H9 (cell line): ENCODE measurements around the gene ABCA13. TPM values are rescaled to one million over a fixed set of nuclear protein-coding genes. Genes with fewer than 3 reads are reported as not detected.

ENCODE experiments used
- DNase-seq: peaks from one replicate; pipeline ENCODE4 v3.0.0-alpha.2; 2017
- H2AFZ ChIP-seq: one replicate; pipeline ENCODE4 v1.6.1; 2013; ENCODE audit warnings: mild to moderate bottlenecking, low read length, control low read depth, moderate library complexity
- H2AK5ac ChIP-seq: 2 replicates; pipeline ENCODE4 v1.6.1; 2013; ENCODE audit warnings: low read length, control low read depth, mixed read lengths; ENCODE audit not compliant: insufficient read length
- H2BK120ac ChIP-seq: one replicate; pipeline ENCODE4 v1.6.1; 2013; ENCODE audit warnings: low read depth, mild to moderate bottlenecking, low read length, control low read depth, inconsistent platforms; ENCODE audit not compliant: poor library complexity, severe bottlenecking
- H2BK12ac ChIP-seq: 2 replicates; pipeline ENCODE4 v1.6.1; 2013; ENCODE audit warnings: low read length, control low read depth, mixed read lengths, low read depth; ENCODE audit not compliant: insufficient read length
- H2BK15ac ChIP-seq: 2 replicates; pipeline ENCODE4 v1.6.1; 2013; ENCODE audit warnings: low read depth, low read length, control low read depth
- H2BK20ac ChIP-seq: one replicate; pipeline ENCODE4 v1.6.1; 2013; ENCODE audit warnings: low read depth, mild to moderate bottlenecking, low read length, control low read depth, inconsistent platforms; ENCODE audit not compliant: poor library complexity, severe bottlenecking
- H2BK5ac ChIP-seq: 2 replicates; pipeline ENCODE4 v1.6.1; 2013; ENCODE audit warnings: low read length, control low read depth, mixed read lengths; ENCODE audit not compliant: insufficient read length
- H3K14ac ChIP-seq: 2 replicates; pipeline ENCODE4 v1.6.1; 2013; ENCODE audit warnings: low read length, control low read depth; ENCODE audit not compliant: insufficient read depth
- H3K18ac ChIP-seq: 2 replicates; pipeline ENCODE4 v1.6.1; 2013; ENCODE audit warnings: low read depth, mild to moderate bottlenecking, mixed read lengths, low read length, control low read depth; ENCODE audit not compliant: insufficient read length
- H3K23ac ChIP-seq: 2 replicates; pipeline ENCODE4 v1.6.1; 2013; ENCODE audit warnings: low read length, control low read depth, mixed read lengths, low read depth; ENCODE audit not compliant: insufficient read length
- H3K23me2 ChIP-seq: 2 replicates; pipeline ENCODE4 v1.6.1; 2013; ENCODE audit warnings: low read depth, mild to moderate bottlenecking, mixed read lengths, low read length, control low read depth; ENCODE audit not compliant: insufficient read length, poor library complexity, severe bottlenecking
- H3K27ac ChIP-seq: 2 replicates; pipeline ENCODE4 v1.5.1; 2013; ENCODE audit warnings: low read length, control low read depth, mixed read lengths, low read depth; ENCODE audit not compliant: insufficient read length
- H3K27me3 ChIP-seq: 2 replicates; pipeline ENCODE4 v1.6.1; 2013; ENCODE audit warnings: low read length, control low read depth, inconsistent platforms; ENCODE audit not compliant: insufficient read depth
- H3K4ac ChIP-seq: 2 replicates; pipeline ENCODE4 v1.6.1; 2013; ENCODE audit warnings: low read depth, mild to moderate bottlenecking, control low read depth, inconsistent platforms, low read length, moderate library complexity
- H3K4me1 ChIP-seq: 2 replicates; pipeline ENCODE4 v1.6.1; 2013; ENCODE audit warnings: low read length, control low read depth, inconsistent platforms; ENCODE audit not compliant: insufficient read depth
- H3K4me2 ChIP-seq: 2 replicates; pipeline ENCODE4 v1.6.1; 2013; ENCODE audit warnings: low read length, control low read depth, mixed read lengths; ENCODE audit not compliant: insufficient read length, insufficient read depth
- H3K56ac ChIP-seq: 2 replicates; pipeline ENCODE4 v1.6.1; 2013; ENCODE audit warnings: low read depth, mild to moderate bottlenecking, mixed read lengths, low read length, control low read depth; ENCODE audit not compliant: insufficient read length
- H3K79me1 ChIP-seq: 2 replicates; pipeline ENCODE4 v1.6.1; 2013; ENCODE audit warnings: low read depth, mild to moderate bottlenecking, moderate library complexity, low read length, control low read depth, inconsistent platforms; ENCODE audit not compliant: insufficient read depth, poor library complexity, severe bottlenecking
- H3K79me2 ChIP-seq: 2 replicates; pipeline ENCODE4 v1.6.1; 2013; ENCODE audit warnings: low read length, control low read depth, inconsistent platforms; ENCODE audit not compliant: insufficient read depth
- H3K9ac ChIP-seq: 2 replicates; pipeline ENCODE4 v1.6.1; 2013; ENCODE audit warnings: low read length, control low read depth, mixed read lengths; ENCODE audit not compliant: insufficient read length; ENCODE audit errors: extremely low read depth
- H3K9me3 ChIP-seq: one replicate; pipeline ENCODE4 v1.6.1; 2013; ENCODE audit warnings: low read depth, low read length, inconsistent platforms; ENCODE audit not compliant: control insufficient read depth
- H3T11ph ChIP-seq: one replicate; pipeline ENCODE4 v1.6.1; 2013; ENCODE audit warnings: mild to moderate bottlenecking, low read length, control low read depth, inconsistent platforms
- H4K20me1 ChIP-seq: one replicate; pipeline ENCODE4 v1.6.1; 2013; ENCODE audit not compliant: control insufficient read depth, insufficient read length, insufficient read depth
- H4K5ac ChIP-seq: 2 replicates; pipeline ENCODE4 v1.6.1; 2013; ENCODE audit warnings: low read depth, mild to moderate bottlenecking, mixed read lengths, low read length, control low read depth; ENCODE audit not compliant: insufficient read length
- H4K8ac ChIP-seq: replicated peaks from 2 replicates; pipeline ENCODE4 v1.6.1; 2013; ENCODE audit warnings: low read length, control low read depth, mixed read lengths, low read depth; ENCODE audit not compliant: insufficient read length
- H4K91ac ChIP-seq: 2 replicates; pipeline ENCODE4 v1.6.1; 2013; ENCODE audit warnings: low read depth, mild to moderate bottlenecking, moderate library complexity, mixed read lengths, low read length, control low read depth; ENCODE audit not compliant: insufficient read length
- H3K27ac Mint-ChIP-seq, 3 experiments: 2 replicates in 2 of 3; 3 replicates in 1 of 3; pipeline ENCODE4 v1.8.0; 2020 to 2021; ENCODE audit warnings: mixed read lengths in 3 of 3, mild to moderate bottlenecking in 1 of 3, moderate library complexity in 1 of 3
- H3K27me3 Mint-ChIP-seq: 2 replicates; pipeline ENCODE4 v1.8.0; 2021; ENCODE audit warnings: low read depth, mild to moderate bottlenecking, moderate library complexity, mixed read lengths
- H3K36me3 Mint-ChIP-seq, 3 experiments: 2 replicates in 2 of 3; 3 replicates in 1 of 3; pipeline ENCODE4 v1.8.0; 2020 to 2021; ENCODE audit warnings: low read depth in 3 of 3, mixed read lengths in 3 of 3; ENCODE audit not compliant: insufficient read depth in 1 of 3
- H3K4me1 Mint-ChIP-seq, 2 experiments: 2 replicates each; pipeline ENCODE4 v1.8.0; 2020; ENCODE audit warnings: mixed read lengths in 2 of 2
- H3K4me3 Mint-ChIP-seq, 2 experiments: 2 replicates in 1 of 2; 3 replicates in 1 of 2; pipeline ENCODE4 v1.8.0; 2020 to 2021; ENCODE audit warnings: mild to moderate bottlenecking in 2 of 2, mixed read lengths in 2 of 2, moderate library complexity in 1 of 2
- H3K9me3 Mint-ChIP-seq, 2 experiments: 2 replicates in 1 of 2; 3 replicates in 1 of 2; pipeline ENCODE4 v1.8.0; 2020; ENCODE audit warnings: mild to moderate bottlenecking in 2 of 2, mixed read lengths in 2 of 2, moderate library complexity in 1 of 2
- WGBS: extraction: QIAGEN DNeasy Blood & Tissue Kit; methylation state at CpG from one replicate; pipeline ENCODE4 v1.1.7; 2013; ENCODE audit warnings: missing lambda C conversion rate, low lambda C conversion rate, mixed read lengths; ENCODE audit not compliant: insufficient read length; ENCODE audit errors: extremely low coverage; 5-methylcytosine and 5-hydroxymethylcytosine counted together
- total RNA-seq: library from RNA; stranded (reverse); gene quantifications from 2 replicates; pipeline ENCODE4 v1.2.1, GENCODE V29; 2021
- TF ChIP-seq, protein P1 (sequence below): fragments of 200-600 bp; sonication (generic); conservative IDR thresholded peaks from 3 replicates; pipeline ENCODE4 v1.8.0; 2021; ENCODE audit warnings: antibody characterized with exemption, mild to moderate bottlenecking

Gene ABCA13
- total RNA-seq, 1 experiment from 2014 or later = 0.11 TPM

DNA sequence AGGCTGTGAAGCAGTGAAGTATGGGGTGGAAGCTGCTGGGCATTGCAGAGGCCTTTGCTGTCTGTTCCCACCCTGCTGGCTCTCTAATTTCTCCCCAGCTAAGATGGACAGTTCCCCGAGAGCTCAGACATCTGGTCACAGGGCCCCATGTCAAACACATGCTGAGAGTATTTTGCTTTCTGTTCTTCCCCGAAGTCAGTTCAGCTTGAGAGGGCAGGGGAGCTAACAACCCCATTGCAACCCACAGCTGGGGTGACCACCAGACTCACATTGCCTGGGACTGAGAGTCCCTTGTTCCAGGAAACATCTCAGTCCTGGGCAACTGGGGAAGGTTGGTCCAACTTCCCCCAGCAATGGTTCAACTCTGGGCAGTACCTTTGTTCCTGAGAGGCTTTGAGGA lies 52.8 kb downstream of the ABCA13 start:
- no peak overlapping the region for H3K4me2 ChIP-seq
- H3K14ac ChIP-seq = no peak overlapping the region
- H2BK15ac ChIP-seq = no peak overlapping the region
- no peak overlapping the region for H3K56ac ChIP-seq
- no CpG with 5 or more reads among the region's 2 CpGs for WGBS
- H3K9me3 ChIP-seq = no peaks in the 10 kb centered on the region
- no peak overlapping the region for H4K8ac ChIP-seq
- no peak overlapping the region for H3T11ph ChIP-seq
- no peak overlapping the region for H3K23ac ChIP-seq
- H3K79me1 ChIP-seq = no peaks in the 10 kb centered on the region
- DNase-seq = no peak
- no peak overlapping the region for H4K5ac ChIP-seq
- TF ChIP-seq, protein P1, sequence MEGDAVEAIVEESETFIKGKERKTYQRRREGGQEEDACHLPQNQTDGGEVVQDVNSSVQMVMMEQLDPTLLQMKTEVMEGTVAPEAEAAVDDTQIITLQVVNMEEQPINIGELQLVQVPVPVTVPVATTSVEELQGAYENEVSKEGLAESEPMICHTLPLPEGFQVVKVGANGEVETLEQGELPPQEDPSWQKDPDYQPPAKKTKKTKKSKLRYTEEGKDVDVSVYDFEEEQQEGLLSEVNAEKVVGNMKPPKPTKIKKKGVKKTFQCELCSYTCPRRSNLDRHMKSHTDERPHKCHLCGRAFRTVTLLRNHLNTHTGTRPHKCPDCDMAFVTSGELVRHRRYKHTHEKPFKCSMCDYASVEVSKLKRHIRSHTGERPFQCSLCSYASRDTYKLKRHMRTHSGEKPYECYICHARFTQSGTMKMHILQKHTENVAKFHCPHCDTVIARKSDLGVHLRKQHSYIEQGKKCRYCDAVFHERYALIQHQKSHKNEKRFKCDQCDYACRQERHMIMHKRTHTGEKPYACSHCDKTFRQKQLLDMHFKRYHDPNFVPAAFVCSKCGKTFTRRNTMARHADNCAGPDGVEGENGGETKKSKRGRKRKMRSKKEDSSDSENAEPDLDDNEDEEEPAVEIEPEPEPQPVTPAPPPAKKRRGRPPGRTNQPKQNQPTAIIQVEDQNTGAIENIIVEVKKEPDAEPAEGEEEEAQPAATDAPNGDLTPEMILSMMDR = no peak
- H3K18ac ChIP-seq = no peak overlapping the region
- Mint-ChIP-seq H3K27ac (no peak overlapping the region), H3K4me3 (no peak overlapping the region), H3K36me3 (no peaks in the 10 kb centered on the region), H3K27me3 (peaks cover 1% of the 10 kb centered on the region; the same call in 1 of the 2 replicates), H3K4me1 (no peaks in the 10 kb centered on the region), H3K9me3 (no peaks in the 10 kb centered on the region)
- H2BK5ac ChIP-seq = no peak overlapping the region
- H2AK5ac ChIP-seq = no peak overlapping the region
- H3K23me2 ChIP-seq = no peaks in the 10 kb centered on the region
- no peaks in the 10 kb centered on the region for H3K79me2 ChIP-seq
- no peak overlapping the region for H4K91ac ChIP-seq
- no peaks in the 10 kb centered on the region for H3K4me1 ChIP-seq
- no peak overlapping the region for H2AFZ ChIP-seq
- no peak overlapping the region for H2BK20ac ChIP-seq
- no peaks in the 10 kb centered on the region for H3K27me3 ChIP-seq
- no peak overlapping the region for H3K27ac ChIP-seq
- no peak overlapping the region for H2BK120ac ChIP-seq
- H2BK12ac ChIP-seq = no peak overlapping the region
- H3K4ac ChIP-seq = no peak overlapping the region
- no peak overlapping the region for H3K9ac ChIP-seq
- no peaks in the 10 kb centered on the region for H4K20me1 ChIP-seq
